Activated naive CD4-positive, alpha-beta T cell treated with Interleukin-2 at 50 U/mL for 16 hours (primary cell): ENCODE results near the gene CABCOCO1.

Source experiments
- DNase-seq: peaks from one replicate; pipeline ENCODE4 v3.0.0-alpha.2; 2020

CABCOCO1 gene

GRCh38 chr10:61662794-61663259, at the start of gene CABCOCO1:
CABCOCO1 (plus strand) TSS chr10:61662929; CDS start chr10:61662973, 44 bp downstream.
- no peak for DNase-seq

- no peak for DNase-seq
Observed at GRCh38 chr10:61613665-61614064, 49.1 kb upstream of the CABCOCO1 start.

GRCh38 chr10:61616611-61617010, 46.1 kb upstream of the CABCOCO1 start:
- DNase-seq: no peak

GRCh38 chr10:61617180-61617579, 45.5 kb upstream of the CABCOCO1 start:
- DNase-seq: no peak

GRCh38 chr10:61617586-61617985, 45.1 kb upstream of the CABCOCO1 start:
- DNase-seq: no peak

- no peak for DNase-seq
Observed at GRCh38 chr10:61618388-61618961, 44.3 kb upstream of the CABCOCO1 start.

- DNase-seq: no peak
Observed at GRCh38 chr10:61620506-61620905, 42.2 kb upstream of the CABCOCO1 start.

GRCh38 chr10:61621605-61622051, 41.1 kb upstream of the CABCOCO1 start:
- DNase-seq: no peak

- no peak for DNase-seq
Observed at GRCh38 chr10:61623161-61623560, 39.6 kb upstream of the CABCOCO1 start.

- DNase-seq: no peak
Observed at GRCh38 chr10:61626209-61626608, 36.5 kb upstream of the CABCOCO1 start.

- DNase-seq: no peak
Observed at GRCh38 chr10:61627266-61627665, 35.5 kb upstream of the CABCOCO1 start.

GRCh38 chr10:61628151-61628874, 34.4 kb upstream of the CABCOCO1 start:
- no peak for DNase-seq

GRCh38 chr10:61628875-61629513, 33.7 kb upstream of the CABCOCO1 start:
- DNase-seq: no peak

- DNase-seq: no peak
Observed at GRCh38 chr10:61629576-61629975, 33.2 kb upstream of the CABCOCO1 start.

- DNase-seq: no peak
Observed at GRCh38 chr10:61632057-61632670, 30.6 kb upstream of the CABCOCO1 start.

GRCh38 chr10:61633665-61634064, 29.1 kb upstream of the CABCOCO1 start:
- no peak for DNase-seq

GRCh38 chr10:61634746-61635145, 28.0 kb upstream of the CABCOCO1 start:
- no peak for DNase-seq

GRCh38 chr10:61635471-61635870, 27.3 kb upstream of the CABCOCO1 start:
- DNase-seq: no peak

GRCh38 chr10:61635932-61636331, 26.8 kb upstream of the CABCOCO1 start:
- no peak for DNase-seq

- DNase-seq: no peak
Observed at GRCh38 chr10:61639952-61640351, 22.8 kb upstream of the CABCOCO1 start.

GRCh38 chr10:61640856-61641255, 21.9 kb upstream of the CABCOCO1 start:
- no peak for DNase-seq

- no peak for DNase-seq
Observed at GRCh38 chr10:61642150-61642571, 20.6 kb upstream of the CABCOCO1 start.

GRCh38 chr10:61642676-61643075, 20.1 kb upstream of the CABCOCO1 start:
- DNase-seq: no peak
